Brain microvascular endothelial cell (primary cell): ENCODE data around the gene CDH4.

ENCODE experiments used
- DNase-seq: peaks from one replicate; pipeline ENCODE4 v3.0.0-alpha.2; 2020
- H3K27ac ChIP-seq: fragments of 250-450 bp; sonication (Bioruptor Pico); 2 replicates; pipeline ENCODE4 v1.5.1; 2020; ENCODE audit warnings: mild to moderate bottlenecking, moderate library complexity
- H3K27me3 ChIP-seq: fragments of 250-450 bp; sonication (Bioruptor Pico); replicated peaks from 2 replicates; pipeline ENCODE4 v1.5.1; 2020; ENCODE audit warnings: mild to moderate bottlenecking
- H3K36me3 ChIP-seq: fragments of 250-450 bp; sonication (Bioruptor Pico); replicated peaks from 2 replicates; pipeline ENCODE4 v1.5.1; 2020; ENCODE audit warnings: mild to moderate bottlenecking
- H3K4me3 ChIP-seq: 2 replicates; pipeline ENCODE4 v1.5.1; 2011; ENCODE audit warnings: low read depth, mild to moderate bottlenecking, control low read depth, low read length, moderate library complexity
- in situ Hi-C: cut with HindIII; loops from 2 replicates; pipeline ENCODE4 v1.10.0; 2017; ENCODE audit warnings: low sequenced_read_pairs, low pct_ligation_motif_present
- TF ChIP-seq, protein P1 (sequence below): IDR thresholded peaks from 2 replicates; pipeline ENCODE4 v1.5.1; 2011; ENCODE audit warnings: low read depth, mild to moderate bottlenecking, moderate library complexity, low read length, control low read depth, inconsistent platforms; ENCODE audit errors: missing control alignments

The CDH4 gene

DNA sequence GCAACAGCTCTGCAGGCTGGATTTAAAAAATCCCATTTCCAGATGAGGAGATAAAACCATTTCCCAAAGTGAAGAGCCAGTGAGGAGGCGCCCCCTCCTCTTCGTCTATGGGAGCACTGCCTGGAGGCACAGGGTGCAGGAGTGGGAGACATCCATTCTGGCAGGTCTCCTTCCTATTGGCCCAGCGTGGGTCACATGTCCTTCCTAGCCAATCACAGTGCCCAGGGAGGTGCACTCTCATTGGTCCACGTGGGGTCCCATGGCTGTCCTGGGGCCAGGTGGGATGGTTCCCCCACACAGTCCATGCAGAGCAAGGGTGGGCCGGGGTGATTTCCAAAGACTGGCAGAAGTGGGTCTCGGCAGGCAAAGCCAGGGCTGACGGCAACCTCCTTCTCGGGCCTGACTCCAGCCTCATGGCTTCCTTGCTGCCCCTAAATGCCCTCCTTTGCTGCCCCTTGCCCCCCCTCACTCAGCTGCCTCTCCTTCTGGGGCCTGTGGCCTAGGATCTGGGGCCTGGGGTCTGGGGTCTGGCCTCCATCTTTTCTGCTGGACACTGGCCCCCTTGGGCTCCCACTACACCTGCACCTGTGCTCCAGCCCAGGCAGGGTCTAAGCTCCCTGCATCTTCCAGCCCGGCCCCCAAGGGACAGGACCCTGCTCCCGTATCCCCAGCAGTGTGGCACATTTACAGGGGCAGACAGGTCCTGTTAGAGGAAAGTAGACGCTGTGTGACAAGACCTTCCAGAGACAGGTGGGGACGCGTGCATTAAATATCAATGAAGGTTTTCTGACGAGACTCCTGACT is 581.9 kb downstream of the CDH4 start:
- no peak overlapping the region for H3K4me3 ChIP-seq
- no peak for DNase-seq
- TF ChIP-seq, protein P1, sequence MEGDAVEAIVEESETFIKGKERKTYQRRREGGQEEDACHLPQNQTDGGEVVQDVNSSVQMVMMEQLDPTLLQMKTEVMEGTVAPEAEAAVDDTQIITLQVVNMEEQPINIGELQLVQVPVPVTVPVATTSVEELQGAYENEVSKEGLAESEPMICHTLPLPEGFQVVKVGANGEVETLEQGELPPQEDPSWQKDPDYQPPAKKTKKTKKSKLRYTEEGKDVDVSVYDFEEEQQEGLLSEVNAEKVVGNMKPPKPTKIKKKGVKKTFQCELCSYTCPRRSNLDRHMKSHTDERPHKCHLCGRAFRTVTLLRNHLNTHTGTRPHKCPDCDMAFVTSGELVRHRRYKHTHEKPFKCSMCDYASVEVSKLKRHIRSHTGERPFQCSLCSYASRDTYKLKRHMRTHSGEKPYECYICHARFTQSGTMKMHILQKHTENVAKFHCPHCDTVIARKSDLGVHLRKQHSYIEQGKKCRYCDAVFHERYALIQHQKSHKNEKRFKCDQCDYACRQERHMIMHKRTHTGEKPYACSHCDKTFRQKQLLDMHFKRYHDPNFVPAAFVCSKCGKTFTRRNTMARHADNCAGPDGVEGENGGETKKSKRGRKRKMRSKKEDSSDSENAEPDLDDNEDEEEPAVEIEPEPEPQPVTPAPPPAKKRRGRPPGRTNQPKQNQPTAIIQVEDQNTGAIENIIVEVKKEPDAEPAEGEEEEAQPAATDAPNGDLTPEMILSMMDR: no peak
- no peak overlapping the region for H3K27ac ChIP-seq
- H3K36me3 ChIP-seq: no peaks in the 10 kb centered on the region
- H3K27me3 ChIP-seq: no peaks in the 10 kb centered on the region
- in situ Hi-C loops: no loop called here

DNA sequence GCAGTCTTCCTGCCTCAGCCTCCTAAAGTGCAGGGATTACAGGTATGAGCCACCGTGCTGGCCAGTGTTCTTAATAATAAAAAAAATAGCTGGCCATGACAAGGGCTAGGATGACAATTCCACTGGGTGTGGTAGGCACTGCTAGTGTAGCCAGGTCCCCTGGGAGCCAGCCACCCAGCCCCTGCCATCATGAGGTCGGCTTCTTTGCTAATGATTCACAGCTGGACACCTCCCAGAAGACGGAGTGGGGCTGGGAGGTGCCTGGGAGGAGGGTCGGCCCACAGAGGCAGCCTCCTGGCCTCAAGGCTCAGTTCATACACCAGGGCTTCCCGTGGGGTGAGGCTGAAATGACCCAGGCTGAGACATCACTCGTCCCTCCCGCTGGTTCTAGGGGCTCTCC is 583.2 kb downstream of the CDH4 start:
- in situ Hi-C loops: no loop called here
- Histone ChIP-seq H3K4me3 (no peak overlapping the region), H3K27me3 (no peaks in the 10 kb centered on the region), H3K27ac (no peak overlapping the region), H3K36me3 (no peaks in the 10 kb centered on the region)
- TF ChIP-seq, protein P1: no peak
- DNase-seq: no peak

DNA sequence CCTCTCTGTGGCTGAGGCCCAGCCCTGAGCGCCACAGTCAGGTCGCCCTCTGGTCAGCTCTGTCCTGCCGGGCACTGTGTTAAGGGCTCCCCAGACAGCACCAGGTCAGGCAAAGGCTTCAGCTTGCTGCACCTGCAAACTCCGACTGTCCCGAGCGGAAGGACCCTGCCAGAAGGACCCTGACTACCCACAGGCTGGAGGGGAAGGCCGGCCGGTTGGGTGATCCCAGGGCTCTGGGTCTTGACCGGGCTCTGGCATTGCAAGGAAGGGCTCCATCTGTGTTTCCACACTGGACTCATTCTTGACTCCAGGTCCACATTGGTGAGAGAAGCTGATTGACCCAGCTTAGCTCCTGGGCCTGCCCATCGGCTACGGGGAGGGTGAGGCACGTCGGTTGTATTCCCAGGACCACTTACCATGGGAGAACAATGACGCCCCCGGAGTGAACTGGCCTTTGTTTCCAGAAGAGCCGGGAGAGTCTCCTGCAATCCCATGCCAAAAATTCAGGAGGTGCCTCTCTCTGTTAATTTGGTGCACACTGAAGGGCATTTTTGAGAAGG is 583.8 kb downstream of the CDH4 start:
- no peak overlapping the region for H3K4me3 ChIP-seq
- no peak for DNase-seq
- TF ChIP-seq, protein P1: no peak
- in situ Hi-C loops: no loop called here
- H3K27ac ChIP-seq: no peak overlapping the region
- H3K27me3 ChIP-seq: no peaks in the 10 kb centered on the region
- H3K36me3 ChIP-seq: no peaks in the 10 kb centered on the region

DNA sequence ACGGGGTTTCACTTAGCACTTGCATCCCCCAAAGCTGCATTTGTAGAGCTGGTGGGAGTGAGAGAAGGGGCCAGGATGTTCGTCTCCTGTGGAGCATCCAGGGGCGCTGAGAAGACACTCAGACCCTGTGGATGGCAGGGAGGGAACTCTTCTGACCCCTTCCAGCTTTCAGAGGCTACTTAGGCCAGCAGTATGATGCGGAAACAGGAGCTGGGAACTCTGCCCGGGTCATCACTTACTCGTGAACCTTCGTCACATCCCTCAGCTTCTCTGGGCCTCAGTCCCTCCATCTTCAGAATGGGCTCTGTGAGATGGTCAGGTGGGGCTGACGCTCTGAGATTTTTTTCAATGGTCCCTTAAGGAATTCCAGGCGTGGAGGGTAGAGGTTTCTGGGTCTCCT is 585.1 kb downstream of the CDH4 start:
- TF ChIP-seq, protein P1: no peak
- DNase-seq: no peak
- no peaks in the 10 kb centered on the region for H3K27me3 ChIP-seq
- no peak overlapping the region for H3K27ac ChIP-seq
- H3K36me3 ChIP-seq: no peaks in the 10 kb centered on the region
- H3K4me3 ChIP-seq: no peak overlapping the region
- in situ Hi-C loops: no loop called here

DNA sequence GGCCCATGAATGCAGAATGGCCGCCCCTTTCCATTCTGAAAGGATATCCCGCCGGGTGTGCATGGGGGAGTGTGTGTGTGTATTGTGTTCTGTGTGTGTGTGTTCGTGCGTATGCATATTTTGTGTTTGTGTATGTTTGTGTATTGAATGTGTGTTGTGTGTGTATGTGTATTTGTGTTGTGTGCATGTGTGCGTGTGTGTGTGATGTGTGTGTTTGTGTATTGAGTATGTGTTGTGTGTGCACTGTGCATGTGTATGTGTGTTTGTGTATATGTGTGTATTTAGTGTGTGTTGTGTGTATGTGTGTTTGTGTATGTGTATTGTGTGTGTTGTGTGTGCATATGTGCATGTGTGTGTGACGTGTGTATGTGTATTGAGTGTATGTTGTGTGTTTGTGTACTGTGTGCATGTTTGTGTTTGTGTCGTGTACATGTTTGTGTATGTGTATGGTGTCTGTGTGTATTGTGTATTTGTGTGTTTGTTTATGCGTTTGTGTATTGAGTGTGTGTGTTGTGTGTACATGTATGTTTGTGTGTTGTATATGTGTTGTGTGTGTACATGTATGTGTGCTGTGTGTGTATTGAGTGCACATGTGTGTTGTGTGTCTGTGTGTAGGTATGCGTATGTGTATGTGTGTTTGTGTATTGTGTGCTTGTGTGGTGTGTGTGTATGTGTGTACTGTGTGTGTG is 587.3 kb downstream of the CDH4 start:
- in situ Hi-C loops: no loop called here
- H3K27me3 ChIP-seq: no peaks in the 10 kb centered on the region
- TF ChIP-seq, protein P1: no peak
- H3K36me3 ChIP-seq: no peaks in the 10 kb centered on the region
- DNase-seq: no peak
- no peak overlapping the region for H3K4me3 ChIP-seq
- H3K27ac ChIP-seq: no peak overlapping the region
